ENCODE measurements around the gene CCDC192. TPM values are rescaled to one million over a fixed set of nuclear protein-coding genes. Genes with fewer than 3 reads are reported as not detected.
"Not testable (repeated sequence)": the region's sequence is repeated elsewhere in the genome, so short reads cannot be mapped to it uniquely, and the experiment has no call there.

CCDC192 gene, protein sequence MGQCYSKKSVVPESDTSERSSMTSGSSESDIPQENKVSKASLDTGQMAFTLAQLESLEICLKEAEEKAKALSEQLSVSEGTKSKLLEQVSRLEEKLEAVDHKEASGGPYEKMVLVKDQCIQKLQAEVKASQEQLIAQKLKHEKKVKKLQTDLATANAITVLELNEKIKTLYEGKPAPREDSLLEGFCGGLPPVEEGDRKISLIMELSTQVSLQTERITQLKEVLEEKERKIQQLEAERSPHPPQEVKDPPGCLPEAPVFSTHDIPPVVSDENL
- total RNA-seq = not detected

DNA sequence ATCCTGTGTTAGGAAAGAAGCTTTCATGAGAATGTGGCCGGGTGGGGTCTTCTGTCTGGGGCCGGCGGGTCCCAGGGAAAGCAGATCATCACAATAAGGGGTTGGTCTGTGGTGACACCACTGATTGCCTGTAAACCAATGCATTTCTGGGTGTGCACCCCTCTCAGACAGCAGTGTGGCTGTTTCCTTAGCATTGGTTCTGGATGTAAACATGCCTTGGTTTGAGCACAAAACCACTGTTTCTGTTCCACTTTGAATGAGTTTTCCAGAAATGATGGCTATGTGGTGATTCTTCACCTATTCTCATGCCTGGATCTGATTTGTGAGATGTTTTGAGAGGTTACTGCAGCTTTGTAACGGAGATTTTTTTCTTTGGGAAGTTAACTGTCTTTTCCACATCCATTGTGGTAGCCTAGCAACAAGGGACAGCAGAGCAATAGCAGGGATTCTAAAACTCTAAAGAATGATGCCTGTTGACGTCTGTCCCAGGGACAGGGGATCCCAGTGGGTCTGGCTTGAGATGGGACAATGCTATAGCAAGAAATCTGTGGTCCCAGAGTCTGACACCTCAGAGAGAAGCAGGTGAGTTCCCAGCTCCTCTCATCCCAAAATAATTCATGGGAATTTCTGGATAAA, at the start of gene CCDC192:
CCDC192 (plus strand) TSS at position 466 of the 636 bp plus-strand sequence; CDS start at position 521, 55 bp downstream.
- ChIA-PET POLR2A (no interaction called here), CTCF (interaction anchor here (0.6 kb wide), 1 partner anchor 944 kb away, joined by 3 read pairs; no protein-coding TSS in a partner anchor)

DNA sequence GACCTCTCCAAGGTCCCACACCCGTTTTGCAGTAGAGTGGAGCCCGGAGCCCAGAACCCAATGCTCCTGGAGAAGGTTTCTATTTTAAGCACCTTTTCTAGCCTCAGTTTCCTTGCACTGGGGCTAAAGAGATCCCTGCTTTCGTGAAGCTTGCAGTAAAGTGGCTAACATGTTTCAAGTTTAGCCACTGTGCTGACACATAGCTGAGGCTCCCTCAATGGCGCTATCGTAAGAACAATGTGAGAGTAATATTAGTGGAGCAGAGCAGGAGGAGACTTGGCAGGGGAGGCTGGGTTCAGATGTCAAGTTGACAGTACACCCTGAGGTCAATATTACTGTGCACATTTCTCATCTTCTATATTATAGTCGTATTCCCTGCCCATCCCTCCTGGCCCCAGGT, 46.4 kb upstream of the CCDC192 start:
- CTCF ChIA-PET = no interaction called here
- POLR2A ChIA-PET = no interaction called here

DNA sequence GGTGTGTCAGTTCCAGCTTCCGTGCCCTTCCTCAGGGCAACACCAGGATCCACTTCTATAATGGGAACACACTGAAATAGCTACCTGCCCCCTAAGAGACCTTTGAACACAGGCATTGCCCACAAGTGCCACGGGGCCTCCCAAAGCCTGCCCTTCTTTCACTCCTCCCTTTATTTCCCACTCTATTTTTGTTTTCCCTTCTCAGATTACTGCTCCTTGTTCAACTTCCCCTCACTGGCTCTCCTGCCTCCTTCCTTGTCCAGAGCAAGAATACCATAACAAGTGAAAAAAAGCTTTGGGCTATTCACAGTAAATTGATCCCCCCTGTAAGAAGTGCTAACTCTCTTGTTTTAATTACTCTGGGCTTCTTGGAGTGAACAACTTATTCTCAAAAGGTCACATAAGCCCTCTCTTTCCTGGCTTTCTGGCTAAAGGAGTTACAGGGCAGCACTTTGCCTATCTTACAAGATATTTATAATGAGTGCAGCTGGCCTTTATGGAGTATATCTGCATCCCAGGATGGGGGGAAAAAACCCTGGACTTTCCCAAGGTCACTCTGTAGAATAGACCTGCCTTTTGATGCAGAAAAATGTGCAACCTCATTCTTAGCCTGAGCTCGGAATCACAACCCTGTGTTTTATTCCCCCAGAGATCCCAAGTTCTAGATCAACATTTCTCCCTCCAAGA, 43.0 kb upstream of the CCDC192 start:
- ChIA-PET CTCF (no interaction called here), POLR2A (no interaction called here)

DNA sequence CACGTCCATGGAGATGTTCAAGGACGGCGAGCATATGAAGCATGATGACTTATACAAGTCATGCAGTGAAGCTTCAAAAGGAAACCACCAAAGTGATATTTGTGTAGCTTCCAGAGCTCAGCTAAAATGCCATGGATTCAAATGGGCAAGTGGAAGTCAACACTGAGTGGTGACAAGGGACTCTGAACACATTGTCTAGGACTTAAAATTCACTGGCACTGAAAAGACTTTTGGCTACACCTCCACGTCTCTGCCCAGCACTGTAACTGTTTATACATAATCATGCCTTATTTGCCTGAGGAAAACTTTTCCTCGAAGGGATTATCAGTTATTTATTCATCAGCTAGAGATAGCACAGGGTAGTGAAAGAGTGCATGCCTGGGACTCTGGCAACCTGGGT, 39.1 kb upstream of the CCDC192 start:
- CTCF ChIA-PET = no interaction called here
- POLR2A ChIA-PET = no interaction called here

DNA sequence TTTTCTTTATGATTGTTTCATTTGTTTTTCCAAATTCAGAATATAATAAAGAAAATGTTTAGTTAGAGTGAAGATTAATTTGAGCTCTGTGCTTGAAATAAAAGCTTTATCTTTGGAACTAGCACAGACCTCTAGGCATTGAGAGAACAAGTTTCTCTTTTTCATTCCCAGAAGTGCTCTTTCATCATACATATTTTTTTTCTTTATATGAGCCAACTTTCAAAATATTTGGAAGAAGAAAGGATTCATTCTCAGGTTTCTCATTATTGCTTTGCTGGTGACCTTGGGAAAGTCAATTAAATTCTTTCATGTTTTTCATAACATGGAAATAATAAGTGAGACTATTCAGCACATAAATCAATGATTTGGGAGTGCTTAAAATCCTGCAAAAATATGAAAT, 37.5 kb upstream of the CCDC192 start:
- POLR2A ChIA-PET = no interaction called here

DNA sequence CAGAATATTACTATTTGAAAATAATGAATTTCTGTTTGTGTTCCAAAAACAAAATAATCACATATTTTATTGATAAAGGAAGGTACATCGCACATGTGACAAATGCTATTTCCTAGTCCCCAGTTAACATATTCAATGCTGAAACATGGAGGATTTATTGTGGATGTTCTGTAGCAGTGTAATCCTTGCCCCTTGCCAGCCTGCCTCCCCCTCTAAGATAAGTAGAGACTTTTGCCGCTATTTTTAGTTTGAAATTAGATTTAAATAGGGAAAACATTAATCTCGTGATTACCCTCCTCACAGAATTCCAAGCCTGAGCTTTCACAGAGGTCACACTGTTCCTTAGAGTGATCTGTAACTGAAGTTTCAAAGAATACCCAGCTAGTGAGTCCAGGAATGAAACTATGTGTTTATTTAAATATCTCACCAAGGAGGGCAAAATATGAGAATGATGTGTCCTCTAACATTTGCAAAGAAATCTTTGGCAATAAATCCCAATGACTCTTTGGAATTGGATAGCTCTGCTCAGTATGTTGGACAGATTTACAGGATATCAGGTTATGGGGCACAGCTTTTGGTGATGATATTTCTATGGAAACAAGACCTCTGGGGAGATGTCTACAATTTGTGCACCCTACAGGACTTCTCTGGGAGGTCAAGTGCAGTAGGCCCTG, 37.0 kb upstream of the CCDC192 start:
- ChIA-PET POLR2A (no interaction called here), CTCF (no interaction called here)

More for the DNA sequence above, 37.5 kb upstream of the CCDC192 start:
- CTCF ChIA-PET = no interaction called here

DNA sequence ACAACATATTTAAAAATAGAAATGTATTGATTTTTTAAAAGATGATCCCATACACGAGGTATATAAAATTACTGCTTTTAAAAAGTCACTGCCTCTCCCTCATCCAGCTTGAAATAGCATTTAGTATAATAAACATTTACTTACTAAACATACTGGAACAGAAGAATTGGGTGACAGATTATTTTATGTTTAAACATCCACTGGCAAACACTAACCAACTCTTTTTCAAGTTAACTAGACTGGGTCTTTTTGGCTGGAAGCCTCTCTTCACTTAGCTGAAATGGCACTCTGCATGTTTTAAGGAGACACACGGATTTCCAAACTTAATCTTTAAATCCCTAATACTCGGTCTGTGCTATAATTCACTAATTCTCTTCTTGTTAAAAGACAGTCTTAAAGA, 35.3 kb upstream of the CCDC192 start:
- ChIA-PET CTCF (no interaction called here), POLR2A (no interaction called here)

DNA sequence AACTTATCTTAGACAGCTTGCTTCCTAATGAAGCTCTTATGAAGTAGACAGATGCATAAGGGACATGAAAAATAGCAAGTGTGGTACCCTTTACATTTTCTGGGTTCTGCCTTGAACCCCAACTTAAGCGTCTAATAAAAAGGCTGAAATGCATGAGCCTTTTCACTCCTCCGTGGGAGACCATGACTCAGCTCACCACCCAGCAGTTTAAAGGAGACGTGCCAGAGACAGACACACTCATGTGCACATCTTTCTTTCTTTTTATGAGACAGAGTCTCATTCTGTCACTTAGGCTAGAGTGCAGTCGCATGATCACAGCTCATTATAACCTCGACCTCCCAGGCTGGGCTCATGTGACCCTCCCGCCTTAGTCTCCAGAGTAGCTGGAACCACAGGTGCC, 32.0 kb upstream of the CCDC192 start:
- ChIA-PET CTCF (interaction anchor here (0.6 kb wide), 1 partner anchor 10 kb away, joined by 3 read pairs; no protein-coding TSS in a partner anchor), POLR2A (no interaction called here)

DNA sequence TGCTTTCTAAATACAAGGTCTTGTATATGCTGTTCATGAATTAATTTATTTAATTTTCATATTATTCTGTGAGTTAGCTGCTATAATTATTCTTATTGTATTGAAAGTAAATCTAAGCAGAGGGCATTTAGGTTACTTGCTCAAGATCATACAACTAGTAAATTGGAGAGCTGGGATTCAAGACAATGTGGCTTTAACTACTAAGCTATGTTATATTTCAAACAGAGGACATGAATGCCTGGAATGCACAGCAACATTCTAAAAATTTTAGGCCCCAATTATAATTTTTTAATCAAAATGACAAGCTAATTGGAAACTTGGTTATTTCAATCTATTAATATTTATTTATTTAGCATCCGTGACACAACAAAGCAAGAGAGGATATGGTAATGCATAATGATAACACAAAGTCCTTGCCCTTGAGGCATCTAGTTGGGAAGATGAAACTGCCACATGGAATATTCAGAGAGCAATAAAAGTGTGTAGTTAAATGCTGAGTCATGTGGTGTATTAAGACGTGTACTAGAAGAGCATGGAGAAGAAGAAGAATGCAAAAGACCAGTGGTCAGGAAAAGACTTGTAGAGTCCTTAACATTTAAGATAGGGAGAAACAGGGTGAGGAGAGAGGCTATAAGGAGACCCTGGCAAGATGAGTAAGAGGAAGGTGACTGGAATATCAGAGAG, 29.9 kb upstream of the CCDC192 start:
- CTCF ChIA-PET = no interaction called here
- POLR2A ChIA-PET = no interaction called here

DNA sequence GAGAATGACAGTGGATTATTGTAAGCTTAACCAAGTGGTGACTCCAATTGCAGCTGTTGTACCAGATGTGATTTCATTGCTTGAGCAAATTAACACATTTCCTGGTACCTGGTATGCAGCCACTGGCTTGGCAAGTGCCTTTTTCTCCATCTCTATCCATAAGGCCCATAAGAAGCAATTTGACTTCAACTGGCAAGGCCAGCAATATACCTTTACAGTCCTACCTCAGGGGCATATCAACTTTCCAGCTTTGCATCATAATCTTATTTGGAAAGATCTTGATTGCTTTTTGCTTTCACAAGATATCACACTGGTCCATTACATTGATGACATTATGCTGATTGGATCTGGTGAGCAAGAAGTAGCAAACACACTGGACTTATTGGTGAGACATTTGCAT, 26.2 kb upstream of the CCDC192 start:
- POLR2A ChIA-PET, CTCF ChIA-PET: not testable (repeated sequence)

DNA sequence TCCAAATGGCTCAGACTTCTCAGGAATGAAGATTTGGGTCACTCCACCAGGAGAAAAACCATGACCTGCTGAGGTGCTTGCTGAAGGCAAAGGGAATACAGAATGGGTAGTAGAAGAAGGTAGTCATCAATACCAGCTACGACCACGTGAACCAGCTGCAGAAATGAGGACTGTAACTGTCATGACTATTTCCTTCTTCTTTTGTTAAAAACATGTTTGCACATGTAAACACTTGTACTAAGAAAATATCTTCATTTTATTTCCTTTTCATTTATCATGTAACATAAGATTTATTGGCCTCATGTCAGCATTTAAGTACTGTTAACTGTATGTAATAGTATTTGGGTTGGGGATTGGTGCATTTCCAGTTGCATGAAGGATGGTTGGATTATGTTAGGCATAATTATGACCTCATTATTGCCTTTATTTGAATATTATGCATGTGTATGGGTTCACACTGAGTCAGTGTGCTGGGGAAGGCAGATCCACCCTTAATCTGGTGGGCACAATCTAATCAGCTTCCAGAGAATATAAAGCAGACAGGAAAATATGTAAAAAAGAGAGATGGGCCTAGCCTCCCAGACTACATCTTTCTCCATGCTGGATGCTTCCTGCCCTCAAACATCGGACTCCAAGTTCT, 23.4 kb upstream of the CCDC192 start:
- CTCF ChIA-PET, POLR2A ChIA-PET: not testable (repeated sequence)

DNA sequence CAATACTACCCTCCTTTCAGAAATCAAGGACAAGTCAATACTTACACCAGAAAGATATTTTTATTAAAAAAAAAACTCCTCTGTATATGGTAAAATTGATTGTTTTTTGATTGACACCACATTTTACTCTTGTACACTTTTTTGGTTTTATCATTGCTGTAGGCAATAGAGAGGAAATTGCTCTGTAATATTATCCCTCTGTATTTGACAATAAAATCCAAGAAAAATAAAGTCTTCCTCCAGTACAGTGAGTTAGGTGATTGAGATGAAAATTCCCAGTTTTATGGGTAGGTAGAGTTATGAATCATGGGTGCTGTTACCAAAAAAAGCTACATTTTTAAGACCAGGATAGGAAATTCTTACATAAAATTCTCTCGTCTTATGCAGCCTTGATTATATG, 22.6 kb upstream of the CCDC192 start:
- ChIA-PET CTCF (interaction anchor here (1.0 kb wide), 1 partner anchor 10 kb away, joined by 3 read pairs; no protein-coding TSS in a partner anchor), POLR2A (no interaction called here)

DNA sequence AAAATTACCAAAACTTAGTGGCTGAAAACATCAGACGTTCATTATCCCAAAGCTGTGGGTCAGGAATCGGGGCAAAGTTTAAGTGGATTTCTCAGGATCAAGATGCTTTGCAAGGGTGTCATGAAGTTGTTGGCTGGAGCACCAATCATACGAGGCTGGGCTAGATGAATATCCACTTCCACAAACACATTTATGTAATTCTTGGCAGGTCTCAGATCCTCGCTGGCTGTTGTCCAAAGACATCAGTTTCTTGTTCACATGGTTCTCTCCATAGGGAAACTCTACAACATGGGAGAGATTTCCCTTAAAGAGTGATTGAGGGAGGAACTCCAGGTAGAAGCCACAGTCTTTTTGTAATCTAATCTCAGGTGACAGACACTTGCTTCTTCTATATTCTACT, 20.2 kb upstream of the CCDC192 start:
- POLR2A ChIA-PET = no interaction called here
- CTCF ChIA-PET = no interaction called here

DNA sequence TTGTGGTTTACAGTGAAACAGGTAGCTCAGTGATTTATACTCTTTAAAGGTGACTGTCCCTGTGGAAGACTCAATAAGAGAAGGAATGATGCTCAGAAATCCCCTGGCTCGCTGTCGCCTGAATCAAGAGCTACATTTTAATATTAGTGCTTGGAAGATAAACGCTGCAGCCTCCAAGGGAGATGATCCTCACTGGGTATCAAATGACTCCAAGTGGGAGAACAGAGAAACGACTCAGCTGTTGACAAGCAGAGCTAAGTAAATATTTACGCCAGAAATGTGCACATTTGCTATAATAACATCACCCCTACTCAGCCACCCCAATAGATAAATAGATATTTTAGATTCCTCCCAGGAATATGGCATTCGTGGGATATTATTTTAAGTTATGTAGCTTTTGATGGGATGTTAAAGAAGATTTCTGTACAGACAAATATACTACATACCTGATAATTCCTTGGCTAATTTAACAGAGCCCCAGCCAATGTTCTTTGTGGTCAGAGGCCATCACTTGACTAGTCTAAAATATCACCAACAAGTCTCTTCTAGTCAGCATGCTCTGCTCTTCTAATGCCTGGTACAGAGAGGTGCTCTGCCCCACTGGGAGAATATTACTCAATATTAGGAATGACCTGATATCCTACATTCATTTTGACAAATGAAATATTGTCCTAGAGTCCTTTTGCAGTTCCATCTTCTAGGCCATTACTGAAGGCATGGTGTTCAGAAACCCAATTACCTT, 18.3 kb upstream of the CCDC192 start:
- POLR2A ChIA-PET = no interaction called here
- CTCF ChIA-PET = interaction anchor here (0.5 kb wide), 1 partner anchor 1141 kb away, joined by 4 read pairs; no protein-coding TSS in a partner anchor

DNA sequence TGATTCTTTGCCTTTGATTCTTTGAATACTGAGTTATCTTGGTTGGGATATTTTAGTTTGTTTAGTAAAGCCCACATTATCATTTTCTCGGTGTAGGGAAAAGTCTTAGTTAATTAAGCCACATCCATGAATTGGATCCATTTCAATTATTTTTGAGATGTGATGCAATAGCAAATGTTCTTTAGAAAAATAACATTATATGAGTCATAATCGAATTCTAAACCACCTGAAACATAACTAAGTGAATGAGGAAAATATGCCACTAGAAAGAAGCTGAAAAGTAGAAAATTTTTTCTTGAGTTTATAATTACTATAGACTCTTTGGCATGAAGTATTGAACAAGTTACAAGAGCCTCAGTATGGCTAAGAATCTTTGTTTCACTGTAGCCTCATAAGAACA, 17.5 kb upstream of the CCDC192 start:
- POLR2A ChIA-PET = no interaction called here

DNA sequence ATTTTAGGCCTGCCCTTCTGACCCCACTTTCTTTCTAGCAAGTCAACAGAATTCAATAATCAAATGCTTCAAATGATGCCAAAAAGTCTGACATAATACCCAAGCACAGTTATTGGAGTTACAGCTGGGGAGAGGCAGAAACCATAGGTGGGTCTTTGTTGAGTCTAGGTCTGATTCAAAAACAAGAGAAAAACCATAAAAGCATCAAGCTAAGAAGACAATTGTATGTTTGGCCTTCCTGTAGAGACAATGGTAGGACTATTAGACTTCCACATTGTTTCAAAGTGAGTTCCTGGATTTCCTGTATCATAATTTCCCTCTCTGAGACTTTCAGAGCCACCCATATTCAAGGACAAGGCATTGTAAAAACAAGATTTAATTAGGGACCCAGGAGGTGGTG, 16.8 kb upstream of the CCDC192 start:
- CTCF ChIA-PET = no interaction called here
- POLR2A ChIA-PET = no interaction called here

More for the DNA sequence above, 17.5 kb upstream of the CCDC192 start:
- CTCF ChIA-PET = no interaction called here

DNA sequence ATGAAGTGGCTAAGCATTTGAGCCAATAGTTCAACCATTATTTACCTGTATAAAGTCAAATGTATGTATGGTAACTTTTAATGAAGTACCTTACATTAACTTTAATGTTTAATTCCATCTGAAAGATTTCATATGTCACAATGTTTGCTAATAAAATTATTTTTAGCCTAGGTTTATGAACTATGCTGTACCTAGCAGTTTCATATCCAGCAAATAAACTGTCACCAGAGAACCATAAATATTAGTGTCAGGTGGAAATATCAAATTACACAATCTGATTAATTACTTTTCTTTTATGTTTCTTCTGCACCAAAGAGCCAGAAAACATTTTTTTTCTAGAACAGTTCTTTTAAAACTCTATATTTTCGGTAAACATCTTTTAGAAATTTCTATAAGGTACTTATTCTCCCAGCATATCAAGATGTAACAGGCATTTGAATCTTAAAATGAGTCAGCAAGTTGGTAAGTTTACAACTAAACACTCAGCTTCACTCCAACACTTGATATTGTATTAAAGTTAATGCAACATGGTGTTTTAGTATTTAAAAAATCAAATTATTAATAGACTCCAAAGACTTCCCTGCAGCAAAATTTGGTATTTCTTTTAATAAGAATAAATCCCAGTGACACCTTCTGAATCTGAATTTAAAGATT, 8.5 kb upstream of the CCDC192 start:
- ChIA-PET CTCF (no interaction called here), POLR2A (no interaction called here)

DNA sequence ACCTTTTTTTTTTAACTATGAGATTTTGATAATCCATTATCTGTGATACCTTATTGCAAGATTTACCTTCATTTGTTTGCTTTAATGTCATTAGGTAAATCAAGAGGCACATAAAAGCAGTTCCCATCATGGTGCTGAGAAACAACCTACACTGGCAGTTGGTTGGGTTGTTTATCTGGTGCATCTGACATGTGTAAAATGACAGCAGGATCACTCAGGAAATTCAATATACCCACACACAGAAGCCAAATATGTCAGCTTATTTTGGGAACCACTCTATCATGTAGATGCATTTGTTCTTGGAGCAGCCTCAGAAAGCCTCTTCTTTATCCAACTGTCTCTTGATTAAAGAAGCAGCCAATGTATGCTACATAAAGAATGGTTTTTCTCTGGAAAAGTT, 7.8 kb upstream of the CCDC192 start:
- ChIA-PET CTCF (no interaction called here), POLR2A (no interaction called here)

DNA sequence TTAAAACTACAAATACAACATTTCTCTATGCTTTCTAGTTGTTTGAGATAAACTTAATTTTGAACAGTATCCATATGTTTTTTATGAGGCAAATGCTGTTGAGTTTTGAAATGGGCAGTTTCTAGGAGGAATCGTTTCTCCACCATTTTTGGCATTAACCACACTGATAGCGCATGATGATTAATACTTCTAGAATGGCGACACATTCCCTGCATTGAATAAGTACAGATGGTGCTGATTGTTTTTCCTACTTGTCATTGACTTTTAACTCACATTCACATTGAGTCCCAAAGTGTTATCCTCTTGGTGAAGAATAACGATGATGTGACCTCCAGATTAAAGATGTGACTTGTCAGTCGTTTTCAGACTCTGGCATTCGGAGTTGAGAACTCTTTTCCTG, 6.5 kb upstream of the CCDC192 start:
- ChIA-PET CTCF (no interaction called here), POLR2A (no interaction called here)

Measured in activated CD8-positive, alpha-beta memory T cell treated with anti-CD3 and anti-CD28 coated beads for 36 hours (primary cell).